RWPE1 (cell line): ENCODE results near the gene TNFRSF6B.

Experiments used
- CTCF ChIA-PET: fragments of 350-600 bp; sonication (Branson Sonifier 250); formaldehyde crosslinking; extraction: SDS; loops from one replicate; lab custom pipeline; 2021; lab: Yijun Ruan, JAX
- POLR2A ChIA-PET: fragments of 400-600 bp; formaldehyde crosslinking; extraction: SDS; loops from one replicate; lab custom pipeline; 2020; ENCODE audit warnings: antibody characterized with exemption; ENCODE audit not compliant: low non-redundant PET; lab: Yijun Ruan, JAX
- DNase-seq: peaks from one replicate; pipeline ENCODE4 v3.0.0; 2012; ENCODE audit warnings: low spot score
- H3K27ac ChIP-seq: fragments of 450-650 bp; 2 replicates; pipeline ENCODE4 v1.5.1; 2017
- TF ChIP-seq, protein P1 (sequence below): fragments of 450-650 bp; conservative IDR thresholded peaks from 2 replicates; pipeline ENCODE4 v1.5.1; 2017; ENCODE audit warnings: low read depth, mild to moderate bottlenecking

TNFRSF6B gene

DNA sequence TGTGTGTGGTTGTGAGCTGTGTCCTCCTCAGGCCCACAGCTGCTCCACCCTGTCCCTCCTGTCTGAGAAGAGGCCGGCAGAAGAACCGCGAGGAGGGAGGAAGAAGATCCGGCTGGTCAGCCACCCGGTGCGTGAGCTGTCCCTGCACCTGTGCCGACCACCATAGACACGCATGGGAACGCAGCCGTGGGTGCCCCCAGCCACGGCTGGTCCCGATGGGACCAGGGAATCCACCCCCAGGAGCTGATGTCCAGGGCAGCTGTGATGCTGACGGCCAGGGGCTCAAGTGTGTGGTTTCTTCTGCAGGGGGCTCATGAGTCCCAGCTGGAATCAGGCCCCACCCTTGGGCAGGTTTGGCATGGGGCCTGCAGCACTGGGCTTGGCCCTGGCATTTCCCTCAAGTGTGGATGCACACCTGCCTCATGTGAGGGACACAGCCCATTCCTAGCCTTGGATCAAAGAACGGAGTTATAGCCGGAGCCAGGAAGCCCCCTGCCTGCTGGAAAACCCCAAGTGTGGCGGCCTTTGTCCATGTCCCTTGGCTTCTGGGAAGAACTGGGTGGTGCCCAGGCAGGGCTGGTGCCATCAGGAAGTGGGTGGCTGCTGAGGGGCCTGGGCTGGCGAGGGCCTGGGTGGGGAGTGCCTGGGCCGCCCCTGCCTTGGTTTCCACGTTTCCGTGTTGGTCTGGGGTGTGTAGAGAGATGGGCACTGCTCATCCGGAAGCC, 4.6 kb upstream of the TNFRSF6B start:
- TF ChIP-seq, protein P1, sequence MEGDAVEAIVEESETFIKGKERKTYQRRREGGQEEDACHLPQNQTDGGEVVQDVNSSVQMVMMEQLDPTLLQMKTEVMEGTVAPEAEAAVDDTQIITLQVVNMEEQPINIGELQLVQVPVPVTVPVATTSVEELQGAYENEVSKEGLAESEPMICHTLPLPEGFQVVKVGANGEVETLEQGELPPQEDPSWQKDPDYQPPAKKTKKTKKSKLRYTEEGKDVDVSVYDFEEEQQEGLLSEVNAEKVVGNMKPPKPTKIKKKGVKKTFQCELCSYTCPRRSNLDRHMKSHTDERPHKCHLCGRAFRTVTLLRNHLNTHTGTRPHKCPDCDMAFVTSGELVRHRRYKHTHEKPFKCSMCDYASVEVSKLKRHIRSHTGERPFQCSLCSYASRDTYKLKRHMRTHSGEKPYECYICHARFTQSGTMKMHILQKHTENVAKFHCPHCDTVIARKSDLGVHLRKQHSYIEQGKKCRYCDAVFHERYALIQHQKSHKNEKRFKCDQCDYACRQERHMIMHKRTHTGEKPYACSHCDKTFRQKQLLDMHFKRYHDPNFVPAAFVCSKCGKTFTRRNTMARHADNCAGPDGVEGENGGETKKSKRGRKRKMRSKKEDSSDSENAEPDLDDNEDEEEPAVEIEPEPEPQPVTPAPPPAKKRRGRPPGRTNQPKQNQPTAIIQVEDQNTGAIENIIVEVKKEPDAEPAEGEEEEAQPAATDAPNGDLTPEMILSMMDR: no peak
- ChIA-PET POLR2A (interaction anchor here (1.3 to 1.4 kb wide), 2 partner anchors 9 to 14 kb away, joined by 5 to 7 read pairs; no protein-coding TSS in a partner anchor), CTCF (no interaction called here)
- DNase-seq: no peak
- peak overlapping the region; percentile 89 for H3K27ac ChIP-seq

DNA sequence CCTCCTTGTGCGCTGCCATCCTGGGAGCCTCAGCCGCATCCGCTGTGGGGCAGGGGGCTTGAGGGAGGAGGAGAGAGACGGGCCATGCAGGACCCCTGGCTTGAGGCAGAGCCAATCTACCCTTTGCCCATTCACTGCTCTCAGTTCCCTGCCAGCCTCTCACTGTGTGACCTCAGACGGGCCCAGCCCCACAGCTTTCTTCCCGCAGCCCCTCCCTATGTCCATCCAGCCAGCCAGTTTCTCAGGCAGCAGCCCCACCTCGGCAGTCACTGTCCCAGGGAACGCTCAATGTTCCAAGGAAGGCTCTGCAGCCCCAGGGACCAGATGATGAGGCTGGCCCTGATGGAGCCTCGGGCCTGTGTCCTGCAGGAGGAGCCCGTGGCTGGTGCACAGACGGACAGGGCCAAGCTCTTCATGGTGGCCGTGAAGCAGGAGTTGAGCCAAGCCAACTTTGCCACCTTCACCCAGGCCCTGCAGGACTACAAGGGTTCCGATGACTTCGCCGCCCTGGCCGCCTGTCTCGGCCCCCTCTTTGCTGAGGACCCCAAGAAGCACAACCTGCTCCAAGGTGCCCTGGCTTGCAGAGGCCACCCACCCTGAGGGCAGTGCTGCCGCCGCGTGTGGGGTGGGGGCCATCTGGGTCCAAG, 3.9 kb upstream of the TNFRSF6B start:
- H3K27ac ChIP-seq: peak overlapping the region; percentile 89
- POLR2A ChIA-PET: interaction anchor here (1.3 to 1.4 kb wide), 2 partner anchors 10 to 14 kb away, joined by 5 to 7 read pairs; no protein-coding TSS in a partner anchor
- TF ChIP-seq, protein P1: no peak
- CTCF ChIA-PET: no interaction called here
- no peak for DNase-seq

DNA sequence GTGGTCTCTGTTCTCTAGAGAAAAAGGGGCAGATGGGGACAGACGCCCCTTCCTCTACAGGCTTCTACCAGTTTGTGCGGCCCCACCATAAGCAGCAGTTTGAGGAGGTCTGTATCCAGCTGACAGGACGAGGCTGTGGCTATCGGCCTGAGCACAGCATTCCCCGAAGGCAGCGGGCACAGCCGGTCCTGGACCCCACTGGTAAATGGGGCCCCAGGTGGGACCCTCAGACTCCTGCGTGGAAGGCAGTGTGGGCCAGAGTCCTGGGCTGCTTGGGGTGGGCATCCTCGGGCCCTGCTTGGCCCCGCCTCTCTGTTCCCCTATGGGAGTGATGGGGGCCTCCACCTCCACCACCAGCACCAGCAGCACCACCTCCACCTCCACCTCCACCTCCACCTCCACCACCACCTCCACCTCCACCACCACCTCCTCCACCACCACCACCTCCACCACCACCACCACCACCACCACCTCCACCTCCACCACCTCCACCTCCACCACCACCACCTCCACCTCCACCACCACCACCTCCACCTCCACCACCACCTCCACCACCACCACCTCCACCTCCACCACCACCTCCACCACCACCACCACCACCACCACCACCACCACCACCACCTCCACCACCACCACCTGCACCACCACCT, 3.2 kb upstream of the TNFRSF6B start:
- no peak for DNase-seq
- ChIA-PET CTCF (no interaction called here), POLR2A (interaction anchor here (1.4 kb wide), 1 partner anchor 10 kb away, joined by 5 read pairs; no protein-coding TSS in a partner anchor)
- H3K27ac ChIP-seq: peak overlapping the region; percentile 89
- TF ChIP-seq, protein P1: no peak

DNA sequence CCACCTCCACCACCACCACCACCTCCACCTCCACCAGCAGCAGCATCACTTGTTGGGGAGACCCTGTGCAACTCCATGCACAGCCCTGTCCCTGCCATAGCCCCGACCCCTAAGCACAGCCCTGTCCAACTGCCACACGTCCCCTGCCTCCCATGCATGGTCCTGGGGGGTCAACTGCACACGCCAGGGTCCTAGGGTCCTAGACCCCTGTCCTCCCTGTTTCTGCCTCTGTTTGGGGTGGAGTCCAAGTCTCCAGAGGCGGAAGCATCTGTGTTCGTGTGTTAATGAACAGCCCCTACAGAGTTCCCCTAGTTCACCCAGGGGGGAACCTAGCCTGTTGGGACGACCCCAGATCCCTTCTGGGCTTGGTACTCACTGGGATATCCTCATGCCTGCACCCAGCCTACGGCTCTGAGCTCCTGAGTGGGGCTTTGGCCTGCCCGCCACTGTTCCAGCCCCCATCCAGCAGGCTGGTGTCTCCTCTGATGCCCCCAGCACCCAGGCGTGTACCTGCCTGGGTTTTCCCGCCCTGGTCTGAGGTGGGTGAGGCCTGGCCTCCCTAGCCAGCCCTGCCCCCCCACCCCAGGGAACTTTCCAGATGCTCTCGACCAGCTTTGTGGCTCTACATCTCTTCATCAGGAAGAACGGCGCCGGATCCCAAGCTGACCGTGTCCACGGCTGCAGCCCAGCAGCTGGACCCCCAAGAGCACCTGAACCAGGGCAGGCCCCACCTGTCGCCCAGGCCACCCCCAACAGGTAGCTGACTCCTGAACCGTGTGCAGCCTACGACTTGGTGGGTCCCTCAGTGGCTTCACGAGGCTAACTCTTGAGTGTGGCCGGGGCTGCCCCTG, 2.5 kb upstream of the TNFRSF6B start:
- ChIA-PET POLR2A (no interaction called here), CTCF (interaction anchor here (1.2 kb wide), 1 partner anchor 102 kb away, joined by 3 read pairs; no protein-coding TSS in a partner anchor)
- peak overlapping the region; percentile 97 for H3K27ac ChIP-seq
- DNase-seq: no peak
- TF ChIP-seq, protein P1: no peak

DNA sequence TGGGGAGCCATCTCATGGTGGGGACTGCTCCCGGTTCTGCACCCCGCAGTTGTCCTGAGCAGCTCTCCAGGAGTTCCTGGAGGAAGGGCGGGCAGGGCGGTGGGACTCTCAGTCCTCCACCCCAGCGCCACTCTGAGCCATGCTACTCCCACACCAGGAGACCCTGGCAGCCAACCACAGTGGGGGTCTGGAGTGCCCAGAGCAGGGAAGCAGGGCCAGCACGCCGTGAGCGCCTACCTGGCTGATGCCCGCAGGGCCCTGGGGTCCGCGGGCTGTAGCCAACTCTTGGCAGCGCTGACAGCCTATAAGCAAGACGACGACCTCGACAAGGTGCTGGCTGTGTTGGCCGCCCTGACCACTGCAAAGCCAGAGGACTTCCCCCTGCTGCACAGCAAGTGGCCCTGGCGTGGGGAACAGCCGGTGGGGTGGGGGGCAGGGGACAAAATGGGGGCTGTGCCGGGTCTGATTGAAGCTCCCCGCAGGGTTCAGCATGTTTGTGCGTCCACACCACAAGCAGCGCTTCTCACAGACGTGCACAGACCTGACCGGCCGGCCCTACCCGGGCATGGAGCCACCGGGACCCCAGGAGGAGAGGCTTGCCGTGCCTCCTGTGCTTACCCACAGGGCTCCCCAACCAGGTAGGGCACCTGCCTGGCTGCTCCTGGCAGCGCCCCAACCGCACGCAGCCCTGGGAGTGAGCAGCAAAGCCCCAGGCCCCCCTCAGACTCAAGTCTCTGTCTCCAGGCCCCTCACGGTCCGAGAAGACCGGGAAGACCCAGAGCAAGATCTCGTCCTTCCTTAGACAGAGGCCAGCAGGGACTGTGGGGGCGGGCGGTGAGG, 1.6 kb upstream of the TNFRSF6B start:
- ChIA-PET POLR2A (no interaction called here), CTCF (interaction anchor here (1.2 kb wide), 1 partner anchor 101 kb away, joined by 3 read pairs; no protein-coding TSS in a partner anchor)
- TF ChIP-seq, protein P1: no peak

More for the DNA sequence above, 1.6 kb upstream of the TNFRSF6B start:
- peak overlapping the region; percentile 97 for H3K27ac ChIP-seq
- no peak for DNase-seq
